ENCODE measurements around the gene OR1I1. TPM values are rescaled to one million over a fixed set of nuclear protein-coding genes. Genes with fewer than 3 reads are reported as not detected.
A peak's percentile ranks its signal among the peaks of the same experiment; 100 is the strongest.

Gene OR1I1
- polyA plus RNA-seq, 3 donors, result not detected

DNA sequence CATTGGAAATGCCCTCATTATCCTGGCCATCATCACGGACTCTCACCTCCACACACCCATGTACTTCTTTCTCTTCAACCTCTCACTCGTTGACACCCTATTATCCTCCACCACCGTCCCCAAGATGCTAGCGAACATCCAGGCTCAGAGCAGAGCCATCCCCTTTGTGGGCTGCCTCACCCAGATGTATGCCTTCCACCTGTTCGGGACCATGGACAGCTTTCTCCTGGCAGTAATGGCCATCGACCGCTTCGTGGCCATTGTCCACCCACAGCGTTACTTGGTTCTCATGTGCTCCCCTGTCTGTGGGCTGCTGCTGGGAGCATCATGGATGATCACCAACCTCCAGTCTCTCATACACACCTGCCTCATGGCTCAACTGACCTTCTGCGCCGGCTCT, 5.2 kb downstream of the OR1I1 start:
- H3K79me2 ChIP-seq (ENCODE audit: insufficient read depth, low read length), result no peaks in the 10 kb centered on the region
- no peak overlapping the region for H3K27ac ChIP-seq (ENCODE audit: low read depth in 1 of 2, low read length in 2 of 2)
- peaks cover 3% of the 10 kb centered on the region for H3K4me1 Mint-ChIP-seq
- H3K36me3 Mint-ChIP-seq, result no peaks in the 10 kb centered on the region
- WGBS (ENCODE audit: insufficient coverage), result 85% methylated on average over 11 of the region's 11 CpGs
- no peaks in the 10 kb centered on the region for H3K27me3 ChIP-seq (ENCODE audit: control insufficient read depth in 2 of 2, insufficient read depth in 2 of 2, low read length in 2 of 2)
- no peak overlapping the region for H3K4me3 Mint-ChIP-seq
- TF ChIP-seq, protein P1, sequence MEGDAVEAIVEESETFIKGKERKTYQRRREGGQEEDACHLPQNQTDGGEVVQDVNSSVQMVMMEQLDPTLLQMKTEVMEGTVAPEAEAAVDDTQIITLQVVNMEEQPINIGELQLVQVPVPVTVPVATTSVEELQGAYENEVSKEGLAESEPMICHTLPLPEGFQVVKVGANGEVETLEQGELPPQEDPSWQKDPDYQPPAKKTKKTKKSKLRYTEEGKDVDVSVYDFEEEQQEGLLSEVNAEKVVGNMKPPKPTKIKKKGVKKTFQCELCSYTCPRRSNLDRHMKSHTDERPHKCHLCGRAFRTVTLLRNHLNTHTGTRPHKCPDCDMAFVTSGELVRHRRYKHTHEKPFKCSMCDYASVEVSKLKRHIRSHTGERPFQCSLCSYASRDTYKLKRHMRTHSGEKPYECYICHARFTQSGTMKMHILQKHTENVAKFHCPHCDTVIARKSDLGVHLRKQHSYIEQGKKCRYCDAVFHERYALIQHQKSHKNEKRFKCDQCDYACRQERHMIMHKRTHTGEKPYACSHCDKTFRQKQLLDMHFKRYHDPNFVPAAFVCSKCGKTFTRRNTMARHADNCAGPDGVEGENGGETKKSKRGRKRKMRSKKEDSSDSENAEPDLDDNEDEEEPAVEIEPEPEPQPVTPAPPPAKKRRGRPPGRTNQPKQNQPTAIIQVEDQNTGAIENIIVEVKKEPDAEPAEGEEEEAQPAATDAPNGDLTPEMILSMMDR (IDR thresholded peaks at IDR 0.05), result no peak
- no peaks in the 10 kb centered on the region for H3K4me1 ChIP-seq (ENCODE audit: control insufficient read depth in 1 of 2, insufficient read depth in 2 of 2, low read length in 2 of 2)
- H3K27ac Mint-ChIP-seq, result no peak overlapping the region
- H3K36me3 ChIP-seq (replicated peaks in 1 of 2; ENCODE audit: control insufficient read depth in 1 of 2, insufficient read depth in 2 of 2, low read length in 2 of 2), result no peaks in the 10 kb centered on the region
- no peaks in the 10 kb centered on the region for H4K20me1 ChIP-seq (ENCODE audit: insufficient read depth, low read length)
- peaks cover 6 to 15% (median 8%) of the 10 kb centered on the region in 3 donors for H3K27me3 Mint-ChIP-seq (ENCODE audit: low read depth in 3 of 3)
- H3K9me3 Mint-ChIP-seq, result peaks cover 0 to 3% (median 0%) of the 10 kb centered on the region in 7 donors
- no peak overlapping the region for H2AFZ ChIP-seq (ENCODE audit: insufficient read depth, low read depth, low read length, poor library complexity, severe bottlenecking)
- DNase-seq, result no peak
- H3K4me3 ChIP-seq (replicated peaks in 1 of 3; ENCODE audit: low read depth in 2 of 3, low read length in 3 of 3), result no peak overlapping the region
- intact Hi-C loops (cut with micrococcal nuclease), result no loop called here
- H3K9me3 ChIP-seq (replicated peaks in 1 of 2; ENCODE audit: control insufficient read depth in 1 of 2, insufficient read depth in 1 of 2, low read length in 2 of 2), result no peaks in the 10 kb centered on the region
- no peak overlapping the region for H3K4me2 ChIP-seq (replicated peaks; ENCODE audit: extremely low read depth, low read length, poor library complexity, severe bottlenecking)
- no peak overlapping the region for H3K9ac ChIP-seq (ENCODE audit: insufficient read depth, low read length, poor library complexity, severe bottlenecking)

- H3K9me3 ChIP-seq (replicated peaks in 1 of 2; ENCODE audit: control insufficient read depth in 1 of 2, insufficient read depth in 1 of 2, low read length in 2 of 2), result no peaks in the 10 kb centered on the region
- no peaks in the 10 kb centered on the region for H3K79me2 ChIP-seq (ENCODE audit: insufficient read depth, low read length)
- H3K4me3 ChIP-seq (replicated peaks in 1 of 3; ENCODE audit: low read depth in 2 of 3, low read length in 3 of 3), result no peak overlapping the region
- Mint-ChIP-seq H3K36me3 (no peaks in the 10 kb centered on the region), H3K9me3 (peaks cover 0 to 4% (median 0%) of the 10 kb centered on the region in 7 donors), H3K4me3 (no peak overlapping the region), H3K4me1 (peaks cover 12% of the 10 kb centered on the region), H3K27ac (no peak overlapping the region), H3K27me3 (ENCODE audit: low read depth in 3 of 3) (peaks cover 7 to 10% (median 9%) of the 10 kb centered on the region in 3 donors)
- TF ChIP-seq, protein P1 (IDR thresholded peaks at IDR 0.05), result peak; percentile 79
- peak overlapping the region; percentile 46 for H2AFZ ChIP-seq (ENCODE audit: insufficient read depth, low read depth, low read length, poor library complexity, severe bottlenecking)
- H3K27me3 ChIP-seq (ENCODE audit: control insufficient read depth in 2 of 2, insufficient read depth in 2 of 2, low read length in 2 of 2), result no peaks in the 10 kb centered on the region
- peak; percentile 58 to 72 (median 63) for DNase-seq
- 41% methylated on average over 9 of the region's 13 CpGs for WGBS (ENCODE audit: insufficient coverage)
- no peaks in the 10 kb centered on the region for H3K36me3 ChIP-seq (replicated peaks in 1 of 2; ENCODE audit: control insufficient read depth in 1 of 2, insufficient read depth in 2 of 2, low read length in 2 of 2)
- H3K4me1 ChIP-seq (ENCODE audit: control insufficient read depth in 1 of 2, insufficient read depth in 2 of 2, low read length in 2 of 2), result peaks cover 0 to 11% of the 10 kb centered on the region in 2 donors
- H3K4me2 ChIP-seq (replicated peaks; ENCODE audit: extremely low read depth, low read length, poor library complexity, severe bottlenecking), result no peak overlapping the region
- no peak overlapping the region for H3K27ac ChIP-seq (ENCODE audit: low read depth in 1 of 2, low read length in 2 of 2)
- no peaks in the 10 kb centered on the region for H4K20me1 ChIP-seq (ENCODE audit: insufficient read depth, low read length)
- no peak overlapping the region for H3K9ac ChIP-seq (ENCODE audit: insufficient read depth, low read length, poor library complexity, severe bottlenecking)
- intact Hi-C loops (cut with micrococcal nuclease), result loop anchor here in 1 of 2 donors (2.0 kb wide), 1 partner anchor 465 kb away; no protein-coding TSS in a partner anchor
Observed at GRCh38 chr19:15091918-15092753, 10.1 kb downstream of the OR1I1 start.

Measured in CD14-positive monocyte (primary cell).